ENCODE results near the gene DTHD1. TPM values are rescaled to one million over a fixed set of nuclear protein-coding genes. Genes with fewer than 3 reads are reported as not detected.

The DTHD1 gene
- total RNA-seq, 2 donors from 2014 or later: 0.08 TPM; not detected in 1

GRCh38 chr4:36327400-36327799 lies 46.0 kb downstream of the DTHD1 start:
- no peaks in the 10 kb centered on the region for H3K36me3 ChIP-seq
- H3K9me3 ChIP-seq: no peaks in the 10 kb centered on the region
- intact Hi-C loops (cut with DNase I): no loop called here
- H3K27me3 ChIP-seq: no peaks in the 10 kb centered on the region
- no peak overlapping the region for H3K27ac ChIP-seq
- no peaks in the 10 kb centered on the region for H3K4me1 ChIP-seq
- DNase-seq: no peak
- H3K4me3 ChIP-seq: no peak overlapping the region
- no peak for TF ChIP-seq CTCF (IDR thresholded peaks at IDR 0.05)
- H3K9ac ChIP-seq (ENCODE audit: low read depth in 2 of 2, low read length in 2 of 2): no peak overlapping the region

DNA sequence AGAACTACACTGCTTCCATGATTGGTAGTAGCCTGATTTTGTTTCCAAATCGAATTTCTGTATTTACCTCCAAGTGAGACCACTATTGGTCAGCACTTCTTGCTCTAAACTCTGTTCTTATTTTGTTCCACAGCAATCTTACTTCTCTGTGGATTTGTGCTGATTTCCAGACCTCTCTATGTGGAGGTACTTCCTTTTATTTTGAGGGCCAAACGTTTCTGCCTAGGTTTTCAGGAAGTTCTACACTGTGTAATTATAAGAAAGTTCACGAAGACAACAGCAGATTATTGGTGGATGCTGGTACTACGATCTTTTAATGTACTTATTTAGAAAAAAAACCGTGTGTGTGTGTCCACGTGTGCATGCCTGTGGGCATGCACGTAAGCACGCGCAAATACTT lies 46.7 kb downstream of the DTHD1 start:
- Histone ChIP-seq H3K9me3 (no peaks in the 10 kb centered on the region), H3K4me1 (no peaks in the 10 kb centered on the region), H3K27ac (no peak overlapping the region), H3K27me3 (no peaks in the 10 kb centered on the region), H3K36me3 (no peaks in the 10 kb centered on the region), H3K4me3 (no peak overlapping the region), H3K9ac (ENCODE audit: low read depth in 2 of 2, low read length in 2 of 2) (no peak overlapping the region)
- no peak for TF ChIP-seq CTCF (IDR thresholded peaks at IDR 0.05)
- intact Hi-C loops (cut with DNase I): no loop called here
- DNase-seq: no peak

DNA sequence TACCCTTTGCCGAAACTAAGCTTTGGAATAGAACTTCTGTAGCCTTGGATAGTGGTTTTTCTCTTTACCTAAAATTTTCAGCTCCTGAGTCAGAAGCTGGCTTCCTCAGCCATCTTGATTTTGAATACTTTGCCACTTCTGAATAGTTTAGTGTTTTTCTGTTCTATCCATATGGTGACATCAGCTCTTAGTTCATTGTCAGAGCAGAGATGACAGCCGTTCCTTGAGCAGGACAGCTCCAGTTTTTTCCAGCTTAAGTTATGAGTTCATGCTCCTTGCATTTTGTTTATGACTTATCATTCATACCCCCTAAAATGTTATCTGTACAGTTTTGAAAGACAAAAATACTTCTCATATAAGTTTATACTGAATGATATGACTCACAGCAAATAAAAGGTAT lies 47.8 kb downstream of the DTHD1 start:
- Histone ChIP-seq H3K27me3 (no peaks in the 10 kb centered on the region), H3K36me3 (no peaks in the 10 kb centered on the region), H3K27ac (no peak overlapping the region), H3K9ac (ENCODE audit: low read depth in 2 of 2, low read length in 2 of 2) (no peak overlapping the region), H3K4me1 (no peaks in the 10 kb centered on the region), H3K4me3 (no peak overlapping the region), H3K9me3 (no peaks in the 10 kb centered on the region)
- DNase-seq: no peak
- intact Hi-C loops (cut with DNase I): no loop called here
- no peak for TF ChIP-seq CTCF (IDR thresholded peaks at IDR 0.05)

- no peak for TF ChIP-seq CTCF (IDR thresholded peaks at IDR 0.05)
- Histone ChIP-seq H3K9me3 (no peaks in the 10 kb centered on the region), H3K4me3 (no peak overlapping the region), H3K36me3 (no peaks in the 10 kb centered on the region), H3K9ac (ENCODE audit: low read depth in 2 of 2, low read length in 2 of 2) (no peak overlapping the region), H3K4me1 (no peaks in the 10 kb centered on the region), H3K27me3 (no peaks in the 10 kb centered on the region), H3K27ac (no peak overlapping the region)
- intact Hi-C loops (cut with DNase I): no loop called here
- no peak for DNase-seq
Measured at GRCh38 chr4:36330796-36331195, 49.4 kb downstream of the DTHD1 start.

DNA sequence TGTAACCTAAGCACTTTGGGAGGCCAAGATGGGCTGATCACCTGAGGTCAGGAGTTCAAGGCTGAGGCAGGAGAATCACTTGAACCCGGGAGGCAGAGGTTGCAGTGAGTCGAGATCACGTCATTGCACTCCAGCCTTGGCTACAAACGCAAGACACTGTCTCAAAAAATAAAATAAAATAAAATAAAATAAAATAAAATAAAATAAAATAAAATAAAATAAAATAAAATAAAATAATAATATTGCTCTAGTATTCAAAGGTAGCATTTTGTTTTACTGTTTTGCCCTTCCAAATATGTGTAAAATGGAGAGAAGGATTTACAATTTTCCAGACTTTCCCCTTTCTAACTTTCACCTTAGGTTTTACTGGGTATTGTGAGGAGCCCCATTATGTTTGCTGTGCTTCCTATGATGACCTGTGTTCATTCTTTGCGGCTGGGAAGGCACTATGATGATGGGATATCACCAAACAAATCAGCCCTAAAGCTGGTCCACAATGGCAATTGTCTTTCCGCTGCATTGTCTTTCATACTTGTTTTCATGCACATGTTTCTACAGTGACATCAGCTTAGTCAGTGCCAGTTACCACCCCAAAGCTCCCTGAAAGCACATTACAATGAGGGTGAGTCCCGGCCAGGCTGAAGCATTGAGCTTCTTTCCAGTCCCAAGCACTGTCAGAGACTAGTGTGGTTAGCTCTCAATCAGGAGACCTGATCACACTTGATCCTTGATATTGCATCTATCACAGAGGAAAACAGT lies 50.8 kb downstream of the DTHD1 start:
- Histone ChIP-seq H3K27ac (no peak overlapping the region), H3K4me3 (no peak overlapping the region), H3K27me3 (no peaks in the 10 kb centered on the region), H3K9me3 (no peaks in the 10 kb centered on the region), H3K36me3 (no peaks in the 10 kb centered on the region), H3K4me1 (no peaks in the 10 kb centered on the region), H3K9ac (ENCODE audit: low read depth in 2 of 2, low read length in 2 of 2) (no peak overlapping the region)
- intact Hi-C loops (cut with DNase I): no loop called here
- no peak for TF ChIP-seq CTCF (IDR thresholded peaks at IDR 0.05)
- no peak for DNase-seq
